Measurements from ENCODE around the gene OR4C13.
A peak's percentile ranks its signal among the peaks of the same experiment; 100 is the strongest.
"Not testable (repeated sequence)": the region's sequence is repeated elsewhere in the genome, so short reads cannot be mapped to it uniquely, and the experiment has no call there.

OR4C13 gene

DNA sequence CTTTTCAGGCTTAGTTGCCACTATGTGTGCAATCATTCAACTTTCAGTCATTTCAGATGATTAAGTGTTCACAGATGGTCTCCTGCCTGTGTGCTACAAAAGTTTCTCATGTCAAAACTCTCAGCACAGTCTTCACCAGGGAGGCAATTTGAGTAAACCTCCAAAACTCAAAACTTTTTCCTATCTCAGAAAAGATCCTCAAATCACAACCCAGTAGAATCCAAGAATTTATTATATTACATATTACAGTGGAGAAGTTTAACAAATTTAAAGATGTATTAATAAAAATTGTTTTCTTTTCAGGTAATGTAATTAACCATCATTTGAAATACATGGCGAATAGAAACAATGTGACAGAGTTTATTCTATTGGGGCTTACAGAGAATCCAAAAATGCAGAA lies at the start of gene OR4C13:
TSS of gene OR4C13 (plus strand) at position 301 of the 400 bp plus-strand sequence. CDS start at position 333, 32 bp downstream.
- no peak for DNase-seq (ENCODE audit: low read depth)
- no peak within 1 kb of the TSS for H3K4me3 ChIP-seq (ENCODE audit: low read depth, low read length)
- TF ChIP-seq CTCF (IDR thresholded peaks at IDR 0.05; ENCODE audit: control insufficient read depth, extremely low read depth, insufficient read depth): no peak

- DNase-seq (ENCODE audit: low read depth); H3K4me3 ChIP-seq (ENCODE audit: low read depth, low read length): not testable (repeated sequence)
Measured at GRCh38 chr11:49911516-49911915, 40.7 kb upstream of the OR4C13 start.

GRCh38 chr11:49948701-49949100 lies 3.5 kb upstream of the OR4C13 start:
- DNase-seq (ENCODE audit: low read depth); H3K4me3 ChIP-seq (ENCODE audit: low read depth, low read length): not testable (repeated sequence)

GRCh38 chr11:49973439-49973838 lies 21.2 kb downstream of the OR4C13 start:
- H3K4me3 ChIP-seq (ENCODE audit: low read depth, low read length); DNase-seq (ENCODE audit: low read depth): not testable (repeated sequence)

DNA sequence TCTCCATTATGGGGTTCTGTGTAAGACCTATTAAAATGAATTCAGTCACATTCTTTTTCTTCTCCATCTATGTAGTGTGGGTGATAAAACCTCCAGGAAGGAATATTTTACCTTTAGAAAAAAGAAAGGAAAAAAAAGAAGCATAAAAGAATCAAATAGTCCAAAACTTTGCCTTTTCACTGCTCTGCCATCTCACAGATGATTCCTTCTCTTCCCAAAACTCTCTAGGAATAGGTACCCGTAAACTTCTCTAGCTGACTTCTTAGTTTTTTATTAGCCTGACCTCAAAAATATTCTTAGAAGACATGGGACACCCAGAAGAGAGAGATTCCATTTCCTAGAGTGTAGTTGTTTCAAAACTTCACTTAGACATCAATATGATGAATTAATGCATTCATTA lies 30.2 kb downstream of the OR4C13 start, which contains the start of gene OR4C12:
TSS of gene OR4C12 (minus strand) at position 101 of the 400 bp plus-strand sequence. CDS start at position 67, 34 bp downstream.
- not testable (repeated sequence) for H3K4me3 ChIP-seq (ENCODE audit: low read depth, low read length); DNase-seq (ENCODE audit: low read depth)

GRCh38 chr11:49995565-49995964 lies 43.4 kb downstream of the OR4C13 start:
- peak; percentile 63 for DNase-seq (ENCODE audit: low read depth)
- no peak overlapping the region for H3K4me3 ChIP-seq (ENCODE audit: low read depth, low read length)
- peak; percentile 85 for TF ChIP-seq CTCF (IDR thresholded peaks at IDR 0.05; ENCODE audit: control insufficient read depth, extremely low read depth, insufficient read depth)
